Dedifferentiated amniotic fluid mesenchymal stem cell (primary cell): Measurements from ENCODE around the gene CBR4.
A peak's percentile ranks its signal among the peaks of the same experiment; 100 is the strongest.
"Not testable (repeated sequence)": the region's sequence is repeated elsewhere in the genome, so short reads cannot be mapped to it uniquely, and the experiment has no call there.

Experiments used
- DNase-seq: peaks from one replicate; pipeline ENCODE4 v3.0.0-alpha.2; 2016; ENCODE audit errors: extremely low spot score

CBR4 gene

GRCh38 chr4:169010125-169011023, at the start of gene CBR4:
CBR4 (minus strand) TSS chr4:169010255; CDS start chr4:169010089, 166 bp downstream.
- peak; percentile 99 for DNase-seq

GRCh38 chr4:169059306-169060211, 49.5 kb upstream of the CBR4 start:
- no peak for DNase-seq

- no peak for DNase-seq
Observed at GRCh38 chr4:169058312-169058711, 48.3 kb upstream of the CBR4 start.

- no peak for DNase-seq
Observed at GRCh38 chr4:169054879-169055278, 44.8 kb upstream of the CBR4 start.

GRCh38 chr4:169052594-169052945, 42.5 kb upstream of the CBR4 start:
- no peak for DNase-seq

GRCh38 chr4:169051761-169052593, 41.9 kb upstream of the CBR4 start:
- DNase-seq, result no peak

- DNase-seq, result no peak
Observed at GRCh38 chr4:169050881-169051760, 41.1 kb upstream of the CBR4 start.

- DNase-seq, result no peak
Observed at GRCh38 chr4:169050284-169050683, 40.2 kb upstream of the CBR4 start.

GRCh38 chr4:169048868-169049414, 38.9 kb upstream of the CBR4 start:
- no peak for DNase-seq

- no peak for DNase-seq
Observed at GRCh38 chr4:169047956-169048355, 37.9 kb upstream of the CBR4 start.

GRCh38 chr4:169045862-169046584, 36.0 kb upstream of the CBR4 start:
- DNase-seq, result no peak

- no peak for DNase-seq
Observed at GRCh38 chr4:169044714-169045447, 34.8 kb upstream of the CBR4 start.

- DNase-seq, result no peak
Observed at GRCh38 chr4:169042608-169043007, 32.6 kb upstream of the CBR4 start.

- no peak for DNase-seq
Observed at GRCh38 chr4:169040559-169041261, 30.7 kb upstream of the CBR4 start.

GRCh38 chr4:169039251-169039954, 29.3 kb upstream of the CBR4 start:
- DNase-seq, result no peak

- DNase-seq, result no peak
Observed at GRCh38 chr4:169037506-169037905, 27.5 kb upstream of the CBR4 start.

GRCh38 chr4:169035871-169036620, 26.0 kb upstream of the CBR4 start:
- DNase-seq, result not testable (repeated sequence)
